Left forelimb (tissue), 1 donor: ENCODE results near the gene TTC38.

Experiments
- DNase-seq: peaks from one replicate; pipeline ENCODE4 v3.0.0-alpha.2; 2018; ENCODE audit warnings: low spot score

Gene TTC38

GRCh38 chr22:46329616-46330015 is 61.8 kb downstream of the TTC38 start:
- DNase-seq = no peak

DNA sequence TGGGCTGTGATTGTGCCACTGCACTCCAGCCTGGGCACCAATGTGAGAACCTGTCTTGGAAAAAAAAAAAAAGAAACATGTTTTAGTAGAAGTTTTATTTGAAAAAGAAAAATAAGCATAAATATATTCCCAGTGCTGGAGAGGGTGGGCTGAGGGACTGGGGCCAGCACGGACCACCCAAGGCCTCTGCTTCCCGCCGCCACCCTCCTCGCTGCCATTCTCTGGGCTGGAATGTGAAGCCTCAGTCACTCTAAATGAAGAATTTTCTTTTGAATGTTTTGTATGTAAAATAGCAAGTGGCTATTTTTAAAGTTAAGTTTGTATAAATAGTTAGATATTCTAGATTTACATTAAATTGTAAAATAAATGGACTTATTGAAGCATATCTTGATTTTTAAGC is 62.6 kb downstream of the TTC38 start:
- DNase-seq = no peak

DNA sequence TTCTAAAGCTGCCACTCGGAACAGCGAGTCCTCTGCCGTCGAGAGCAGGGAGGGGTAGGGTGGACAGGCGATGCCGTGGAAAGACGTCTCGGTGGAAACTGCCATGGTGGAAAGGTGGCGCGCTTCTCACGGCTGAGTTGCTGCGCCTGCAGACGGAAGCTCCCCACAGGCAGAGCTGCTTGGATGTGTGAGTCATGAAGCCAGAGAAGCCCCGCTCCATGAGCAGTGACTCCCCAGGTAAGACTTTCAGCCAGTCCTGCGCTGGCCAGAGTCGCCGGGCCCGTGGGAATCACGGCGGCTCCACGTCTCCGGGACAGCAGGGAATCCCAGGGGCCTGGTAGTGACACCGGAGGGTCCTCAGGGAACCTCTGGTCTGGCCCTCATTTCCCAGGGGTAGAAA is 63.7 kb downstream of the TTC38 start:
- no peak for DNase-seq

DNA sequence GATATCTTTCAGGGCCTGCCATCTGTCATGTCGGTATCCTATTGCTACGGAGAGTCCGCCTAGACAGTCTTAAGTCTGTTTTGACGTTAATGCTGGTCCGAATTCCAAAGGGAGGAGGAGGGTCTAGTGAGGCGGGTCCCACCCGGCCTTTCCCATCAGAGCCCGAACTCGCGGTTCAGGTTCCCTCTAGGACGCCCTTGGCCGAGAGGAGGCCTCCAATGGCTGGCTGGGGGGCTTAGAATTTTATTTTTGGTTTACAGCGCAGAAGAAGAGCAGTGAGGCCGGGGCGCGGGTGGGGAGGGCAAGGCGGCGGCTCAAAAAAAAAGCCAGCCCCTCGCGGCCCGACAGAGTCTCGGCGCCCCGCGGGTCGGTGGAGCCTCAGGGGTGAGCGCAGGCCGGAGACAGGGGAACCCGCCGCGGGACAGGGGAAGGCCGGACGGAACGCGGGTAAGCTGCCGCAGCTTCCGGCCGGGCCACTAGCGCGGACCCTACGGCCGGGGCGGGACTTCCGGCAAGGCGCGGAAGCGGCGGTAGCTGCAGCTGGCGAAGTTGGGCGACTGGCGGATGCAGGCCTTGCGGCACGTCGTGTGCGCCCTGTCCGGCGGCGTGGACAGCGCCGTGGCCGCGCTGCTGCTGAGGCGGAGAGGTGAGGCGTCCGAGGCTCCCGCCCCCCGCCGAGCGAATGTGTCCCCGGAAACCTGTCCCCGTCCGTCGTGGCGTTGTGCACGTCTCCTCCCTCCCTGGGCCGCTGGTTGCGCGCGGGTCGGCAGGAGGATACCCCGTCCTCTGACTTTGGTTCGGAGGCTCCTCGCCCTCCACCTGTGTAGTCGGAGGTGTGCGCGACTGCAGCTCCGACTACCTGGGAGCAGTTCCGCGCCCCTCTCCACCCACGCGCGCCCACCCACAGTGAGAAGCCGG is 67.7 kb downstream of the TTC38 start, which contains the start of gene TRMU:
Gene TRMU, plus strand, starts transcription at position 514 of the 918 bp plus-strand sequence. Its CDS starts 51 bp downstream, at position 565.
- DNase-seq = peak; percentile 91

- DNase-seq = no peak
Observed at GRCh38 chr22:46336119-46337078, 68.6 kb downstream of the TTC38 start.

DNA sequence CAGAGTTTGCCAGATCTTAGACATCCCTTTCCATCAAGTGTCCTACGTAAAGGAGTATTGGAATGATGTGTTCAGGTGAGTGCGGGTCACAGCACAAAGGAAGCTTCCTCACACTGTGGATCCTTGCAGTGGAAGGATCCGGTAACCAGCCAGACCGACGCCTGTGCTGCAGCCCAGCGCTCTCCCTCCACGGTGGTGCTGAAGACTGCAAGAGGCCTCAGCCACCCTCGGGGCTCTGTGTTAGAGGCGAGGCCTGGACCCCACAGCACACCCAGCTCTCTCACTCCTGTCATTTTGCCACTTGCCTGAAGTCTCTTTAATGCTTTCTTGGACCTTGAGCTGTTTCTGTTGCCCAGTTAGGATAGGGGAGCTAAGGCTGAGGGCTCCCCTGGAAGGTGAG is 70.1 kb downstream of the TTC38 start:
- DNase-seq = no peak

- no peak for DNase-seq
Observed at GRCh38 chr22:46338636-46339035, 70.8 kb downstream of the TTC38 start.

DNA sequence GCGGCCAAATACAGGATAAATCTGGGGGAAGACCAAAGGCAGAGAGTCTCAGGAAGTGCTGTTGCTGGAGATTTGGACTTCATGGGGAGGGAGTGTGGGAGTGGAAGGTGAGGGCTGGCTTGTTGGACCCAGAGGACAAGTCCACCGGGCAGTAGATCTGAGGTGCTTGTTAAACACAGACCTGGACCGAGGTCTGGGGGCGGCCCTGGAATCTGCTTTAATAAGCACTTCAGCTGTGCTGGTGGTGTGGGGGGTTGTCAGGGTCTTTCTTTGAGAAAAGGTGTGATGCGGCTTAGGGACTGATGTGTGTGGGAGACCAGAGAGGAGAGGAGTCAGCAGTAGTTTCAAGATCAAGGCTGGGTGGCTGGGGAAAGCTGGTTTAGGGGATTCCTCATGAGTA is 72.1 kb downstream of the TTC38 start:
- DNase-seq = no peak

- DNase-seq = no peak
Observed at GRCh38 chr22:46340676-46341075, 72.9 kb downstream of the TTC38 start.
